Ramos (cell line): ENCODE data around the gene XPC.

ENCODE experiments used
- in situ Hi-C: fragments of 300-500 bp; cut with MboI; formaldehyde crosslinking; loops from one replicate; pipeline ENCODE4 v1.14.3; 2022; ENCODE audit warnings: low sequenced_read_pairs; ENCODE audit not compliant: unreplicated experiment

Gene XPC

GRCh38 chr3:14208977-14209394 lies 30.6 kb upstream of the XPC start:
- in situ Hi-C loops, result no loop called here

- in situ Hi-C loops, result no loop called here
Observed at GRCh38 chr3:14208168-14208567, 29.8 kb upstream of the XPC start.

GRCh38 chr3:14206548-14207177 lies 28.3 kb upstream of the XPC start:
- in situ Hi-C loops, result no loop called here

GRCh38 chr3:14204515-14205284 lies 26.3 kb upstream of the XPC start:
- in situ Hi-C loops, result no loop called here

GRCh38 chr3:14203521-14204079 lies 25.2 kb upstream of the XPC start:
- in situ Hi-C loops, result no loop called here

GRCh38 chr3:14202874-14203520 lies 24.6 kb upstream of the XPC start:
- in situ Hi-C loops, result no loop called here

GRCh38 chr3:14201940-14202684 lies 23.7 kb upstream of the XPC start:
- in situ Hi-C loops, result no loop called here

GRCh38 chr3:14200841-14201240 lies 22.4 kb upstream of the XPC start:
- in situ Hi-C loops, result no loop called here

GRCh38 chr3:14200276-14200675 lies 21.9 kb upstream of the XPC start:
- in situ Hi-C loops, result no loop called here

- in situ Hi-C loops, result no loop called here
Observed at GRCh38 chr3:14199641-14200040, 21.2 kb upstream of the XPC start.

GRCh38 chr3:14194865-14195264 lies 16.5 kb upstream of the XPC start:
- in situ Hi-C loops, result no loop called here

- in situ Hi-C loops, result no loop called here
Observed at GRCh38 chr3:14188041-14188754, 9.8 kb upstream of the XPC start.

- in situ Hi-C loops, result no loop called here
Observed at GRCh38 chr3:14186854-14187458, 8.6 kb upstream of the XPC start.

- in situ Hi-C loops, result no loop called here
Observed at GRCh38 chr3:14183015-14183577, 4.7 kb upstream of the XPC start.

- in situ Hi-C loops, result no loop called here
Observed at GRCh38 chr3:14181253-14181652, 2.9 kb upstream of the XPC start.

GRCh38 chr3:14179795-14180194 lies 1.4 kb upstream of the XPC start:
- in situ Hi-C loops, result no loop called here

- in situ Hi-C loops, result no loop called here
Observed at GRCh38 chr3:14179114-14179465, 689 bp upstream of the XPC start.

GRCh38 chr3:14177580-14178246 lies 688 bp downstream of the XPC start:
- in situ Hi-C loops, result no loop called here
